Mesendoderm (in vitro differentiated cells): Measurements from ENCODE around the gene HTR1B.

Source experiments
- DNase-seq: peaks from one replicate; pipeline ENCODE4 v3.0.0; 2013
- H2AK5ac ChIP-seq: 2 replicates; pipeline ENCODE4 v1.6.1; 2013; ENCODE audit warnings: low read length, inconsistent platforms
- H2BK120ac ChIP-seq: 2 replicates; pipeline ENCODE4 v1.6.1; 2013; ENCODE audit warnings: low read depth, mild to moderate bottlenecking, low read length, moderate library complexity, mixed read lengths
- H2BK15ac ChIP-seq: replicated peaks from 2 replicates; pipeline ENCODE4 v1.6.1; 2013; ENCODE audit warnings: low read depth, mild to moderate bottlenecking, moderate library complexity
- H2BK5ac ChIP-seq: 2 replicates; pipeline ENCODE4 v1.6.1; 2013; ENCODE audit warnings: low read length, inconsistent platforms
- H3K18ac ChIP-seq: 2 replicates; pipeline ENCODE4 v1.6.1; 2013; ENCODE audit warnings: mild to moderate bottlenecking, low read length, mixed read lengths
- H3K23ac ChIP-seq: one replicate; pipeline ENCODE4 v1.6.1; 2013; ENCODE audit warnings: low read length
- H3K27ac ChIP-seq: 2 replicates; pipeline ENCODE4 v1.5.1; 2013; ENCODE audit warnings: low read depth, mild to moderate bottlenecking, inconsistent platforms, low read length, moderate library complexity
- H3K27me3 ChIP-seq: 2 replicates; pipeline ENCODE4 v1.6.1; 2013; ENCODE audit warnings: low read length, control low read depth, mild to moderate bottlenecking, inconsistent platforms; ENCODE audit not compliant: insufficient read depth, poor library complexity
- H3K36me3 ChIP-seq: 2 replicates; pipeline ENCODE4 v1.6.1; 2013; ENCODE audit warnings: low read length, inconsistent platforms; ENCODE audit not compliant: control insufficient read depth, insufficient read depth
- H3K4ac ChIP-seq: one replicate; pipeline ENCODE4 v1.6.1; 2013; ENCODE audit warnings: low read depth, mild to moderate bottlenecking, low read length, moderate library complexity
- H3K4me1 ChIP-seq: 2 replicates; pipeline ENCODE4 v1.6.1; 2013; ENCODE audit warnings: low read depth, low read length, inconsistent platforms; ENCODE audit not compliant: control insufficient read depth
- H3K4me2 ChIP-seq: 2 replicates; pipeline ENCODE4 v1.6.1; 2013; ENCODE audit warnings: low read length
- H3K4me3 ChIP-seq: 2 replicates; pipeline ENCODE4 v1.5.1; 2013; ENCODE audit warnings: mild to moderate bottlenecking, low read length
- H3K56ac ChIP-seq: one replicate; pipeline ENCODE4 v1.6.1; 2013; ENCODE audit warnings: low read length
- H3K79me1 ChIP-seq: 2 replicates; pipeline ENCODE4 v1.6.1; 2013; ENCODE audit warnings: low read length, inconsistent platforms
- H3K79me2 ChIP-seq: 2 replicates; pipeline ENCODE4 v1.6.1; 2013; ENCODE audit warnings: mild to moderate bottlenecking, low read length; ENCODE audit not compliant: control insufficient read depth, insufficient read depth
- H3K9ac ChIP-seq: 2 replicates; pipeline ENCODE4 v1.6.1; 2013; ENCODE audit warnings: low read length, inconsistent platforms
- H4K5ac ChIP-seq: one replicate; pipeline ENCODE4 v1.6.1; 2013; ENCODE audit warnings: low read length
- H4K8ac ChIP-seq: one replicate; pipeline ENCODE4 v1.6.1; 2013; ENCODE audit warnings: low read depth, mild to moderate bottlenecking, control low read depth, low read length, moderate library complexity
- WGBS: extraction: QIAGEN DNeasy Blood & Tissue Kit; methylation state at CpG from one replicate; pipeline ENCODE4 v1.1.7; 2013; ENCODE audit warnings: low lambda C conversion rate, missing lambda C conversion rate; ENCODE audit not compliant: insufficient coverage; ENCODE audit errors: extremely low coverage; 5-methylcytosine and 5-hydroxymethylcytosine counted together

The HTR1B gene

GRCh38 chr6:77416839-77417238 is 46.5 kb downstream of the HTR1B start:
- Histone ChIP-seq H4K5ac (no peak overlapping the region), H2BK5ac (no peak overlapping the region), H3K4me3 (no peak overlapping the region), H2BK120ac (no peak overlapping the region), H3K56ac (no peak overlapping the region), H3K79me2 (no peaks in the 10 kb centered on the region), H3K18ac (no peak overlapping the region), H3K23ac (no peak overlapping the region), H3K79me1 (no peaks in the 10 kb centered on the region), H3K4me2 (no peak overlapping the region), H3K4ac (no peak overlapping the region), H4K8ac (no peak overlapping the region), H3K36me3 (no peaks in the 10 kb centered on the region), H3K27me3 (no peaks in the 10 kb centered on the region), H3K4me1 (no peaks in the 10 kb centered on the region), H2BK15ac (no peak overlapping the region), H3K9ac (no peak overlapping the region), H3K27ac (no peak overlapping the region), H2AK5ac (no peak overlapping the region)
- DNase-seq = no peak
- WGBS = no CpG with 5 or more reads among the region's 2 CpGs

DNA sequence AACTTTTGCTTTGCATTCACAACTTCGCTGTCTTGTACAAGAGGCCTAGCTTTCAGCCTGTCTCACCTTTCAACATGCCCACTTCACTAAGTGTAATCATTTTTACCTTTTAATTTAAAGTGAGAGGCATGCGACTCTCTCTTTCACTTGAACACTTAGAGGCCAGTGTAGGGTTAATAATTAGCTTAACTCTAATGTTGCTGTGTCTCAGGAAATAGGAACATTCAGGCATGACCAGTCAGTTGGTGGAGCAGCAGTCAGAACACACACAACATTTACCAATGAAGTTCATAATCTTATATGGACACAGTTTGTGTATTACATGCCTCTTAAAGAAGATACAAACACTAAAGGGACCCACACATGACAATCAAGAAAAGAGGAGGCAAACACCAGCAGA is 47.6 kb downstream of the HTR1B start:
- H3K79me1 ChIP-seq = no peaks in the 10 kb centered on the region
- H4K5ac ChIP-seq = no peak overlapping the region
- H3K18ac ChIP-seq = no peak overlapping the region
- no peak overlapping the region for H3K9ac ChIP-seq
- DNase-seq = no peak
- H2BK120ac ChIP-seq = no peak overlapping the region
- no peaks in the 10 kb centered on the region for H3K4me1 ChIP-seq
- WGBS = no CpG with 5 or more reads among the region's 2 CpGs
- H3K79me2 ChIP-seq = no peaks in the 10 kb centered on the region
- H4K8ac ChIP-seq = no peak overlapping the region
- H3K4me2 ChIP-seq = no peak overlapping the region
- H3K36me3 ChIP-seq = no peaks in the 10 kb centered on the region
- H3K56ac ChIP-seq = no peak overlapping the region
- no peak overlapping the region for H2AK5ac ChIP-seq
- H3K27ac ChIP-seq = no peak overlapping the region
- H3K23ac ChIP-seq = no peak overlapping the region
- no peak overlapping the region for H3K4me3 ChIP-seq
- H2BK5ac ChIP-seq = no peak overlapping the region
- H3K4ac ChIP-seq = no peak overlapping the region
- no peak overlapping the region for H2BK15ac ChIP-seq
- H3K27me3 ChIP-seq = no peaks in the 10 kb centered on the region
